ENCODE measurements around the gene OR4N5.

Gene OR4N5

DNA sequence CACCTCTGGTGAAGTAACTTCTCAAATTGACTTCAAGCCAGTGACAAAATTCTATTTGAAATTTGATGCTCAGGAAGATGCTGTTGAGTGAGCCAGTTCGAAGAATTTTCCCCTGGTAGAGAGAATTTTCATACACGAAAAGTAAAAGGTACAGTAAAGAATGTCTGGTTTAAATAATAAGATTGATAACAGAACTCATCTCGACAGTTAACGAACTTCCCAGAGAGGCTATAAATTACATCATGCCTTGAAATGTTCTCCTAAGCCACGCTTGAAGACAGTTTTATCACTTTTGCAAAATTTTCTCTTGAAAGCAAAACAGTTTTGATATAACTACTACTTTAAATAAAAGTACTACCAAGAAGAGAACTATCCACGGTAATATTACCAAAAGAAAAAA is 37.7 kb downstream of the OR4N5 start:
- Mint-ChIP-seq H3K27me3 (ENCODE audit: low read depth) (no peaks in the 10 kb centered on the region), H3K4me1 (ENCODE audit: low read depth) (no peaks in the 10 kb centered on the region), H3K4me3 (no peak overlapping the region), H3K9me3 (no peaks in the 10 kb centered on the region), H3K27ac (no peak overlapping the region), H3K36me3 (ENCODE audit: low read depth) (no peaks in the 10 kb centered on the region)
- DNase-seq (ENCODE audit: low spot score): no peak

DNA sequence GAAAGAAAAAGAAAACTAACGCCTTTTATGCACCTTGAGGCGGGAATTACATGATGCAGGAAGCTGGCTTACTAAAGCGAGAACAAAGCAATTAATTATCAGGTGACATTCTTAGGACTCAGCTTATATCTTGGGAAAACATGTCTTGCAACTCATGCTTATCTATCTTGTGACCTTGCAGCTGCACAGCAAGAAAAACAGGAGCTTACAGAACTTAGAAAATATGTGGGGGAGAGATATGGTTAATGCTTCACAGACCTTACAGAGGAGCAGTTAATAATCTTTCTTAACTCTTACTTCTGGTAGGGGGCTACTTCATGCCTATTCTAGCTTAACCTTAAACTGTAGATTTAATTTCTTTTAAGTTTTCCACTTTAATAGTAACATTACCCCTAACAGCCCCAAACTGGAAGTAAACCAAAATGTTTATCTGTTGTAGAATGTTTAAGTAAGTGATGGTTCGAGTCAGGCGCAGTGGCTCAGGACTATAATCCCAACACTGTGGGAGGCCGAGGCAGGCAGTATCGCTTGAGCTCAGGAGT is 38.9 kb downstream of the OR4N5 start:
- H3K9me3 Mint-ChIP-seq: no peaks in the 10 kb centered on the region
- no peaks in the 10 kb centered on the region for H3K4me1 Mint-ChIP-seq (ENCODE audit: low read depth)
- no peak overlapping the region for H3K4me3 Mint-ChIP-seq
- no peaks in the 10 kb centered on the region for H3K27me3 Mint-ChIP-seq (ENCODE audit: low read depth)
- no peak overlapping the region for H3K27ac Mint-ChIP-seq
- no peak for DNase-seq (ENCODE audit: low spot score)
- no peaks in the 10 kb centered on the region for H3K36me3 Mint-ChIP-seq (ENCODE audit: low read depth)

DNA sequence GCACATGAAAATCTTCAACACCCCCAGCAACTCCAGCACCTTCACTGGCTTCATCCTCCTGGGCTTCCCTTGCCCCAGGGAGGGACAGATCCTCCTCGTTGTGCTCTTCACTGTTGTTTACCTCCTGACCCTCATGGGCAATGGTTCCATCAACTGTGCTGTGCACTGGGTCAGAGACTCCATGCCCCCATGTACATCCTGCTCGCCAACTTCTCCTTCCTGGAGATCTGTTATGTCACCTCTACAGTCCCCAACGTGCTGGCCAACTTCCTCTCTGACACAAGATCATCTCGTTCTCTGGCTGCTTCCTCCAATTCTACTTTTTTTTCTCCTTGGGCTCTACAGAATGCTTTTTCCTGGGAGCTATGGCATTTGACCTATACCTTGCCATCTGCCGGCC is 40.6 kb downstream of the OR4N5 start:
- DNase-seq (ENCODE audit: low spot score): no peak
- H3K27ac Mint-ChIP-seq: no peak overlapping the region
- no peaks in the 10 kb centered on the region for H3K27me3 Mint-ChIP-seq (ENCODE audit: low read depth)

DNA sequence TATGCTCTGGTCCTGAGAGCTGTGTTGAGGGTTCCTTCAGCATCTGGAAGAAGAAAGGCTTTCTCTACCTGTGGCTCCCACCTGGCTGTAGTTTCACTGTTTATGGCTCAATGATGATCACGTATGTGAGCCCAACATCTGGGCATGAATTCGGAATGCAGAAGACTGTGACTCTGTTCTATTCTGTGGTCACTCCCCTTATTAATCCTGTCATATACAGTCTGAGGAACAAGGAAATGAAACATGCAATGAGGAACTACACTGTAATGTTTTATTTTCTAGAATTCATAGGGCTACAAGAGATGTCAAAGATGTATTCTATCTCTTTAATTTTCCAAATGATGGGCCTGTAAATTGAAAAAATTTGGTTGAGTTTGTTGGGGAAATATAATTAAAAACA is 41.3 kb downstream of the OR4N5 start:
- Mint-ChIP-seq H3K36me3 (ENCODE audit: low read depth) (no peaks in the 10 kb centered on the region), H3K4me1 (ENCODE audit: low read depth) (no peaks in the 10 kb centered on the region), H3K4me3 (no peak overlapping the region), H3K27me3 (ENCODE audit: low read depth) (no peaks in the 10 kb centered on the region), H3K27ac (no peak overlapping the region), H3K9me3 (no peaks in the 10 kb centered on the region)
- DNase-seq (ENCODE audit: low spot score): no peak

More for the DNA sequence above, 40.6 kb downstream of the OR4N5 start:
- H3K36me3 Mint-ChIP-seq (ENCODE audit: low read depth): no peaks in the 10 kb centered on the region
- no peak overlapping the region for H3K4me3 Mint-ChIP-seq
- H3K4me1 Mint-ChIP-seq (ENCODE audit: low read depth): no peaks in the 10 kb centered on the region
- H3K9me3 Mint-ChIP-seq: no peaks in the 10 kb centered on the region

DNA sequence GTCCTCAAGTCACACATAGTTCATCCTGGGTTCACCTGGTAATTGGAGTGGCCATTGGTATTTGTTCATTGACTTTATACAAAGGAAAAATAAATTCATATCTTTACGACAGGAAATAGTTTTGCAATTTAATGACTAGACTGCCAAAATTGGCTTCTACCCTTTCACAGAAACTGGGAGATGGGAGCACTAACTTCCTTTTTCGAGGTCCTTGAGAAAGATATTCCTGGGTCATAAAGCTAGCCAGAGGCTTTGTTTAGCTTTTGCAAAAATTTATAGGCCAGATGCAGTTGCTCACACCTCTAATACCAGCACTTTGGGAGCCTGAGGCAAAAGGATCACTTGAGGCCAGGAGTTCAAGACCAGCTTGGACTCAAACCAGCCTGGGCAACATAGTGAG is 41.9 kb downstream of the OR4N5 start:
- Mint-ChIP-seq H3K4me3 (no peak overlapping the region), H3K9me3 (no peaks in the 10 kb centered on the region), H3K27me3 (ENCODE audit: low read depth) (no peaks in the 10 kb centered on the region), H3K36me3 (ENCODE audit: low read depth) (no peaks in the 10 kb centered on the region), H3K27ac (no peak overlapping the region), H3K4me1 (ENCODE audit: low read depth) (no peaks in the 10 kb centered on the region)
- no peak for DNase-seq (ENCODE audit: low spot score)

DNA sequence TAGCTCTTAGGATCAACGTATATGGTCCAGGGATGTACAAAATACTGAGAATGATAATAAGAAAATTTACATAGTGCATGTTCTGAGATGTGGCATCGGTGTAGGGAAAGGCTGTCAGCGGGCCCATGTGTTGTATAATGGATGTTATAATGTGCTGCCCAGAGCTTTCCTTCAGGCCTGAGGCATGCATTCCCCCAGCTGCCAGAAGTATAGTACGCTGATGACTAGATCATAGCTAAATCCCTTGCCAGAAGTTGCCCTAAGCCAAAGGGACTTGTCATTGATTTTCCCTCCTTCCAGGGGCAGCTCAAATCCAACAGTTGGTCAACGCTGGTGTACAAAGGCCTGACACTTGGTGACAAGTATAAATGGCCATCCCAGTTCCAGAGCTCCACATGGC is 45.6 kb downstream of the OR4N5 start:
- DNase-seq (ENCODE audit: low spot score): no peak
- H3K36me3 Mint-ChIP-seq (ENCODE audit: low read depth): no peaks in the 10 kb centered on the region
- no peak overlapping the region for H3K27ac Mint-ChIP-seq
- no peak overlapping the region for H3K4me3 Mint-ChIP-seq
- H3K9me3 Mint-ChIP-seq: no peaks in the 10 kb centered on the region
- no peaks in the 10 kb centered on the region for H3K4me1 Mint-ChIP-seq (ENCODE audit: low read depth)
- H3K27me3 Mint-ChIP-seq (ENCODE audit: low read depth): no peaks in the 10 kb centered on the region

DNA sequence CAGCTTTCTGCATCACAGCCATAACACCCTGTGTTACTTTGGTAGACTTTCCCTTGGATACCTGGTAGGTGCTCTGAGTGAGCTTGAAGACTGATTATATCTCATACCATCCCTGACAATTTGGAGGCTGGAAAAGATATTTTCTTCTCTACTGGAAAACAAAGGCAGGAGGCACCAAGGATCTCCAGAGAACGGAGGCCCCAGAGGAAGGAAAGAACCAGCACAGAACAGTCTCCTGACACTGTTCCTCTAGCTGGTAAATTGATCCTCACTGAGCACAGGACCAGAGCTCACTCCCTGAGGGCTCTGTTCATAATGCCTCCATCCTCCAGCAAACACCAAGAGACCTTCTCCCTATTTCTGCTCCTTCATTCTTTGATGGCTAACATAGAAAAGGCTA is 52.0 kb downstream of the OR4N5 start, which contains the start of gene OR11G2:
OR11G2 (plus strand) TSS at position 301 of the 400 bp plus-strand sequence. CDS start 6,542 bp downstream, outside the sequence.
- Mint-ChIP-seq H3K27ac (no peak within 1 kb of the TSS), H3K27me3 (ENCODE audit: low read depth) (no peaks in the 10 kb centered on the region), H3K4me3 (no peak within 1 kb of the TSS), H3K4me1 (ENCODE audit: low read depth) (no peaks in the 10 kb centered on the region), H3K36me3 (ENCODE audit: low read depth) (no peaks in the 10 kb centered on the region), H3K9me3 (no peaks in the 10 kb centered on the region)
- DNase-seq (ENCODE audit: low spot score): no peak

DNA sequence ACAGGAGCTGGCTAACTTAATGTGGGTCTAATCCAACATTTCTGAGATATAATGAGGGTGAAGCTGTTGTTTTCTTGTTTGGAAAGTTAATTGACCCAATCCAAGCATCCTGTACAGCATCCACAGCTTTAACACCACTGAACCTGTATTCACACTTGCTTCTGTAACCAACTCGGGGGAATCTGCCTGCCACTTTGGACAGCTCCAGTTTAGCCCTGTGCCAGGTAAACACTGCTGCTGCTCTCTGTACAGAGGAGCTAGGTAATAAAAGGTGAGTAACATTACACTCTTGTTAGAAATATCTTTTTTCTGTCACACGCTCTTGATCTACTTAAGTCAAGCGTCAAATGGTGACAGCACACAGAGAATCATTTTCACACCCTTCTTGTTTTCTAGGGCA is 52.8 kb downstream of the OR4N5 start:
- no peak overlapping the region for H3K27ac Mint-ChIP-seq
- no peak for DNase-seq (ENCODE audit: low spot score)
- H3K4me3 Mint-ChIP-seq: no peak overlapping the region
- no peaks in the 10 kb centered on the region for H3K4me1 Mint-ChIP-seq (ENCODE audit: low read depth)
- no peaks in the 10 kb centered on the region for H3K27me3 Mint-ChIP-seq (ENCODE audit: low read depth)
- no peaks in the 10 kb centered on the region for H3K36me3 Mint-ChIP-seq (ENCODE audit: low read depth)
- no peaks in the 10 kb centered on the region for H3K9me3 Mint-ChIP-seq

DNA sequence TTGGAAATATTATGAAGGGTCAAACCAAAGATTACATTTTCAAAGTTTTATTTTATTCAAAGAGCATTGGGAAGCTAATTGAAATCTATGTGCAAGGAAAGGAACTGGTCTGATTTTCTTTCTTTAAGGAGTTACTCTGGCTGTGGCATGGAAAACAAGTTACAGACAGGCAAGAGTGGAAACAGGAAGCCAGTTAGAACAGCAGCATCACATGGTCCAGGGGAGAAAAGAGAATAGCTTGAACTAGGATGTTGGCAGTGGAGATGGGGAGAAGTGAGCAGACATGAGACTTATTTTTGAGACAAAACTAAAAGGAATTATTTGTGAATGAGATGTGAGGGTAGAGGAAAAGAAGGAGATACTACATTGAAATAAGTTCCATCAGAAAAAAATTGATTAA is 55.5 kb downstream of the OR4N5 start:
- no peaks in the 10 kb centered on the region for H3K9me3 Mint-ChIP-seq
- DNase-seq (ENCODE audit: low spot score): no peak
- H3K4me3 Mint-ChIP-seq: no peak overlapping the region
- no peaks in the 10 kb centered on the region for H3K4me1 Mint-ChIP-seq (ENCODE audit: low read depth)
- H3K36me3 Mint-ChIP-seq (ENCODE audit: low read depth): no peaks in the 10 kb centered on the region
- no peaks in the 10 kb centered on the region for H3K27me3 Mint-ChIP-seq (ENCODE audit: low read depth)
- no peak overlapping the region for H3K27ac Mint-ChIP-seq

Measured in T-helper 2 cell treated with Interferon-gamma antibody and Interleukin-4, amounts not matched to agents 5 μg/mL and 100 μg/mL, for 36 hours (primary cell).